HEK293 (cell line): ENCODE results near the gene ATP5ME.

ENCODE experiments used
- CTCF ChIA-PET: fragments of 350-600 bp; formaldehyde crosslinking; extraction: SDS; loops from one replicate; lab custom pipeline; 2021; ENCODE audit warnings: antibody characterized with exemption; lab: Yijun Ruan, JAX
- POLR2A ChIA-PET: fragments of 300-600 bp; formaldehyde crosslinking; extraction: SDS; loops from one replicate; lab custom pipeline; 2020; ENCODE audit warnings: antibody characterized with exemption, inconsistent platforms; lab: Yijun Ruan, JAX
- H3K27ac ChIP-seq: fragments of 200-500 bp; sonication (Bioruptor generic); 2 replicates; pipeline ENCODE4 v1.5.1; 2014; ENCODE audit warnings: low read depth, low read length, control low read depth, inconsistent platforms; ENCODE audit errors: extremely low read depth
- H3K36me3 ChIP-seq, 2 experiments: fragments of 200-500 bp in 1 of 2; sonication (Bioruptor generic) in 1 of 2; 1 replicate in 1 of 2; 2 replicates in 1 of 2; pipeline ENCODE4 v1.5.1; 2014 to 2017; ENCODE audit warnings: inconsistent platforms in 2 of 2, low read length in 2 of 2; ENCODE audit not compliant: control insufficient read depth in 2 of 2, insufficient read depth in 1 of 2
- H3K4me1 ChIP-seq: fragments of 200-500 bp; sonication (Bioruptor generic); 2 replicates; pipeline ENCODE4 v1.5.1; 2014; ENCODE audit warnings: mild to moderate bottlenecking, low read length, inconsistent platforms; ENCODE audit not compliant: control insufficient read depth, insufficient read depth
- H3K4me3 ChIP-seq: 2 replicates; pipeline ENCODE4 v1.5.1; 2011; ENCODE audit warnings: low read depth, mild to moderate bottlenecking, control low read depth, low read length, moderate library complexity
- H3K9me3 ChIP-seq: fragments of 200-500 bp; sonication (Bioruptor generic); 2 replicates; pipeline ENCODE4 v1.5.1; 2014; ENCODE audit warnings: low read depth, low read length, inconsistent platforms; ENCODE audit not compliant: control insufficient read depth, insufficient read depth
- EGR2 ChIP-seq: fragments of 450-650 bp; formaldehyde crosslinking; IDR thresholded peaks from 2 replicates; pipeline ENCODE4 v1.5.1; 2016; ENCODE audit warnings: low read depth, missing biosample characterization, missing genetic modification characterization
- GLIS2 ChIP-seq: fragments of 450-650 bp; formaldehyde crosslinking; IDR thresholded peaks from 2 replicates; pipeline ENCODE4 v1.5.1; 2016; ENCODE audit warnings: missing biosample characterization, missing genetic modification characterization
- HOXD13 ChIP-seq: sonication (generic); formaldehyde crosslinking; IDR thresholded peaks from 2 replicates; pipeline ENCODE4 v1.8.0; 2022; ENCODE audit warnings: missing genetic modification reagents, borderline replicate concordance
- SP3 ChIP-seq: fragments of 450-650 bp; formaldehyde crosslinking; IDR thresholded peaks from 2 replicates; pipeline ENCODE4 v1.5.1; 2016; ENCODE audit warnings: missing biosample characterization, missing genetic modification characterization
- ZNF138 ChIP-seq: fragments of 450-650 bp; formaldehyde crosslinking; IDR thresholded peaks from 2 replicates; pipeline ENCODE4 v1.5.1; 2016; ENCODE audit warnings: missing biosample characterization, missing genetic modification characterization, borderline replicate concordance
- ZNF341 ChIP-seq: fragments of 450-650 bp; formaldehyde crosslinking; IDR thresholded peaks from 2 replicates; pipeline ENCODE4; 2016; ENCODE audit warnings: low read depth, missing biosample characterization, missing genetic modification characterization
- ZNF488 ChIP-seq: fragments of 450-650 bp; formaldehyde crosslinking; IDR thresholded peaks from 2 replicates; pipeline ENCODE4 v1.5.1; 2016; ENCODE audit warnings: missing biosample characterization, missing genetic modification characterization
- ZNF571 ChIP-seq: fragments of 450-650 bp; formaldehyde crosslinking; IDR thresholded peaks from 2 replicates; pipeline ENCODE4 v1.5.0; 2017; ENCODE audit warnings: missing biosample characterization, missing genetic modification characterization
- ZNF624 ChIP-seq: fragments of 450-650 bp; formaldehyde crosslinking; IDR thresholded peaks from 2 replicates; pipeline ENCODE4 v1.5.1; 2017; ENCODE audit warnings: missing biosample characterization, missing genetic modification characterization
- TF ChIP-seq, protein P1 (sequence below): fragments of 450-650 bp; formaldehyde crosslinking; IDR thresholded peaks from 2 replicates; pipeline ENCODE4 v1.5.1; 2016; ENCODE audit warnings: missing biosample characterization, missing genetic modification characterization
- TF ChIP-seq, protein P2 (sequence below): fragments of 450-650 bp; formaldehyde crosslinking; IDR thresholded peaks from 2 replicates; pipeline ENCODE4 v1.5.0; 2017; ENCODE audit warnings: missing biosample characterization, missing genetic modification characterization, borderline replicate concordance
- TF ChIP-seq, protein P3 (sequence below): fragments of 450-650 bp; formaldehyde crosslinking; IDR thresholded peaks from 2 replicates; pipeline ENCODE4 v1.5.1; 2017; ENCODE audit warnings: missing biosample characterization, missing genetic modification characterization

Gene ATP5ME

DNA sequence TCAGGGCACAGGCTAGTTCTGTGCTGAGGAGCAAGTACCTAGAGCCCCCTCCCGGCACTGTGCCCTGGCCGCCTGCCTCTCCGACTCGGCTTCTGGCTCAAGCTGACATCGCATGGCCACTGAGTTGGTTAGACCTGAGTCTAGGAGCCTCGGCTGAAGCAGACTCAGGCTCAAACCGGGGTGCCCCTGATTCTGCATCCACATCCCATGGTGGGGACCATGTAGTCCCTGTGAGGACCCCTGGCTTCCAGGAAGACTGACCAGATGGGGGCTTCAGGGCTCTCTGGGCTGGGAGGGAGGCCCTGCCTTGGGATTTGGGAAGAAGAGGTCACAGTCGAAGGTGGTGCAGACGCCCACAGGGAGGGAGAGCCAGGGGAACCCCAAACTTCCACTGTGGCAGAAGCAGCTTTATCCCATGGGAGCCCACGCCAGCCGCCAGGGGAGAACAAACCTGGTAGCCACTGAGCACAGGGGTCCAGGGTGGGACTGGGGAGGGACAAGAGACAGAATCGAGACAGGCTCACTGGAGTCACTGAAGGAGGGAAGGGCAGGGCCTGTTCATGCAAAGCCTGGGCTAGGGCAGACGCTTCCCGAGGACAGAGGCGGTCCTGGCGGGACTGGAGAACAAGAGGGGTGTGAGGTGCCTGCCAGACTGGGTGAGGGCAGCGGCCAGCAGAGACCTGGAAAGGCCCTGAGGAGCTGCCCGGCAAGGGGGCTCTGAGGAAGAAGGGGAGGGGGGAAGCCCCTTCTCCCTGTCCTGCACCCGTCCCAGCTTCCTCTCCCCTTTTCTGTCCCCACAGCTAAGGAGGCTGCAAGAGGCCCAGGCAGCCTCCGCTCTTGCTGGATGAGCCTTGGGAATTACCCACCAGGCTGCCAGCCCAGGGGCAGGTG is 47.6 kb downstream of the ATP5ME start:
- ChIA-PET CTCF (no interaction called here), POLR2A (no interaction called here)
- Histone ChIP-seq H3K4me1 (no peaks in the 10 kb centered on the region), H3K36me3 (no peaks in the 10 kb centered on the region), H3K4me3 (no peak overlapping the region), H3K27ac (no peak overlapping the region), H3K9me3 (no peaks in the 10 kb centered on the region)
- TF ChIP-seq ZNF571 (tag by site-specific recombination) (no peak), ZNF341 (tag by site-specific recombination) (no peak), HOXD13 (CRISPR knock-in tag) (no peak), ZNF488 (tag by site-specific recombination) (no peak), EGR2 (tag by site-specific recombination) (no peak), SP3 (tag by site-specific recombination) (no peak), GLIS2 (tag by site-specific recombination) (no peak)
- TF ChIP-seq, protein P1, sequence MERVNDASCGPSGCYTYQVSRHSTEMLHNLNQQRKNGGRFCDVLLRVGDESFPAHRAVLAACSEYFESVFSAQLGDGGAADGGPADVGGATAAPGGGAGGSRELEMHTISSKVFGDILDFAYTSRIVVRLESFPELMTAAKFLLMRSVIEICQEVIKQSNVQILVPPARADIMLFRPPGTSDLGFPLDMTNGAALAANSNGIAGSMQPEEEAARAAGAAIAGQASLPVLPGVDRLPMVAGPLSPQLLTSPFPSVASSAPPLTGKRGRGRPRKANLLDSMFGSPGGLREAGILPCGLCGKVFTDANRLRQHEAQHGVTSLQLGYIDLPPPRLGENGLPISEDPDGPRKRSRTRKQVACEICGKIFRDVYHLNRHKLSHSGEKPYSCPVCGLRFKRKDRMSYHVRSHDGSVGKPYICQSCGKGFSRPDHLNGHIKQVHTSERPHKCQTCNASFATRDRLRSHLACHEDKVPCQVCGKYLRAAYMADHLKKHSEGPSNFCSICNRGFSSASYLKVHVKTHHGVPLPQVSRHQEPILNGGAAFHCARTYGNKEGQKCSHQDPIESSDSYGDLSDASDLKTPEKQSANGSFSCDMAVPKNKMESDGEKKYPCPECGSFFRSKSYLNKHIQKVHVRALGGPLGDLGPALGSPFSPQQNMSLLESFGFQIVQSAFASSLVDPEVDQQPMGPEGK (tag by site-specific recombination) = no peak
- TF ChIP-seq, protein P2, sequence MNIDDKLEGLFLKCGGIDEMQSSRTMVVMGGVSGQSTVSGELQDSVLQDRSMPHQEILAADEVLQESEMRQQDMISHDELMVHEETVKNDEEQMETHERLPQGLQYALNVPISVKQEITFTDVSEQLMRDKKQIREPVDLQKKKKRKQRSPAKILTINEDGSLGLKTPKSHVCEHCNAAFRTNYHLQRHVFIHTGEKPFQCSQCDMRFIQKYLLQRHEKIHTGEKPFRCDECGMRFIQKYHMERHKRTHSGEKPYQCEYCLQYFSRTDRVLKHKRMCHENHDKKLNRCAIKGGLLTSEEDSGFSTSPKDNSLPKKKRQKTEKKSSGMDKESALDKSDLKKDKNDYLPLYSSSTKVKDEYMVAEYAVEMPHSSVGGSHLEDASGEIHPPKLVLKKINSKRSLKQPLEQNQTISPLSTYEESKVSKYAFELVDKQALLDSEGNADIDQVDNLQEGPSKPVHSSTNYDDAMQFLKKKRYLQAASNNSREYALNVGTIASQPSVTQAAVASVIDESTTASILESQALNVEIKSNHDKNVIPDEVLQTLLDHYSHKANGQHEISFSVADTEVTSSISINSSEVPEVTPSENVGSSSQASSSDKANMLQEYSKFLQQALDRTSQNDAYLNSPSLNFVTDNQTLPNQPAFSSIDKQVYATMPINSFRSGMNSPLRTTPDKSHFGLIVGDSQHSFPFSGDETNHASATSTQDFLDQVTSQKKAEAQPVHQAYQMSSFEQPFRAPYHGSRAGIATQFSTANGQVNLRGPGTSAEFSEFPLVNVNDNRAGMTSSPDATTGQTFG (tag by site-specific recombination) = no peak

DNA sequence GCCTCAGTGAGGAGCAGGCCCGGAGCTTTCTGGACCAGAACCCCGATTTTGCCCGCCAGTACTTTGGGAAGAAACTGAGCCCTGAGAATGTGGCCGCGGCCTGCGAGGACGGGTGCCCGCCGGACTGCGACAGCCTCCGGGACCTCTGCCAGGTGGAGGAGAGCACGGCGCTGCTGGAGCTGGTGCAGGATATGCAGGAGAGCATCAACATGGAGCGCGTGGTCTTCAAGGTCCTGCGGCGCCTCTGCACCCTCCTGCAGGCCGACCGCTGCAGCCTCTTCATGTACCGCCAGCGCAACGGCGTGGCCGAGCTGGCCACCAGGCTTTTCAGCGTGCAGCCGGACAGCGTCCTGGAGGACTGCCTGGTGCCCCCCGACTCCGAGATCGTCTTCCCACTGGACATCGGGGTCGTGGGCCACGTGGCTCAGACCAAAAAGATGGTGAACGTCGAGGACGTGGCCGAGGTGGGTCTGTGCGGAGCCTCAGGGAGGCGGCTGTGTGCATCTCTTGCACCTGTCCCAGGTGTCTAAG is 48.4 kb downstream of the ATP5ME start:
- Histone ChIP-seq H3K4me1 (no peaks in the 10 kb centered on the region), H3K27ac (no peak overlapping the region), H3K9me3 (no peaks in the 10 kb centered on the region), H3K36me3 (no peaks in the 10 kb centered on the region), H3K4me3 (no peak overlapping the region)
- ChIA-PET CTCF (interaction anchor here (0.6 kb wide), 1 partner anchor 18 kb away, joined by 7 read pairs; no protein-coding TSS in a partner anchor), POLR2A (no interaction called here)
- TF ChIP-seq, protein P3, sequence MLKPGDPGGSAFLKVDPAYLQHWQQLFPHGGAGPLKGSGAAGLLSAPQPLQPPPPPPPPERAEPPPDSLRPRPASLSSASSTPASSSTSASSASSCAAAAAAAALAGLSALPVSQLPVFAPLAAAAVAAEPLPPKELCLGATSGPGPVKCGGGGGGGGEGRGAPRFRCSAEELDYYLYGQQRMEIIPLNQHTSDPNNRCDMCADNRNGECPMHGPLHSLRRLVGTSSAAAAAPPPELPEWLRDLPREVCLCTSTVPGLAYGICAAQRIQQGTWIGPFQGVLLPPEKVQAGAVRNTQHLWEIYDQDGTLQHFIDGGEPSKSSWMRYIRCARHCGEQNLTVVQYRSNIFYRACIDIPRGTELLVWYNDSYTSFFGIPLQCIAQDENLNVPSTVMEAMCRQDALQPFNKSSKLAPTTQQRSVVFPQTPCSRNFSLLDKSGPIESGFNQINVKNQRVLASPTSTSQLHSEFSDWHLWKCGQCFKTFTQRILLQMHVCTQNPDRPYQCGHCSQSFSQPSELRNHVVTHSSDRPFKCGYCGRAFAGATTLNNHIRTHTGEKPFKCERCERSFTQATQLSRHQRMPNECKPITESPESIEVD (tag by site-specific recombination) = no peak
- TF ChIP-seq ZNF138 = no peak
- no peak for TF ChIP-seq ZNF624 (tag by site-specific recombination)
